Mucosa of rectum (tissue), 2 donors: ENCODE data around the gene CD22.
"Not testable (repeated sequence)": the region's sequence is repeated elsewhere in the genome, so short reads cannot be mapped to it uniquely, and the experiment has no call there.

Source experiments
- H3K27ac ChIP-seq, 2 donors: one replicate each; pipeline ENCODE4 v1.7.0; 2013; ENCODE audit warnings: inconsistent platforms in 2 of 2, low read depth in 2 of 2, low read length in 2 of 2
- H3K27me3 ChIP-seq, 2 donors: one replicate each; pipeline ENCODE4 v1.7.0; 2013; ENCODE audit warnings: low read length in 2 of 2; ENCODE audit not compliant: control insufficient read depth in 2 of 2, insufficient read depth in 2 of 2
- H3K36me3 ChIP-seq, 2 donors: one replicate each; pipeline ENCODE4 v1.7.0; 2013; ENCODE audit warnings: low read length in 2 of 2; ENCODE audit not compliant: control insufficient read depth in 2 of 2, insufficient read depth in 2 of 2
- H3K4me1 ChIP-seq, 2 donors: one replicate each; pipeline ENCODE4 v1.7.0; 2013; ENCODE audit warnings: low read length in 2 of 2, mild to moderate bottlenecking in 1 of 2; ENCODE audit not compliant: control insufficient read depth in 2 of 2, insufficient read depth in 2 of 2
- H3K4me3 ChIP-seq, 2 donors: one replicate each; pipeline ENCODE4 v1.7.0; 2013; ENCODE audit warnings: low read length in 2 of 2
- H3K9ac ChIP-seq, 2 donors: one replicate each; pipeline ENCODE4 v1.7.0; 2013; ENCODE audit warnings: low read length in 2 of 2, low read depth in 1 of 2, mild to moderate bottlenecking in 1 of 2
- H3K9me3 ChIP-seq, 2 donors: one replicate each; pipeline ENCODE4 v1.7.0; 2013; ENCODE audit warnings: low read length in 2 of 2; ENCODE audit not compliant: control insufficient read depth in 2 of 2
- donor health status: healthy.
- donor health status: Normal muscosa, but diverticular disease.

CD22 gene

GRCh38 chr19:35328851-35329285 is at the start of gene CD22:
CD22 (plus strand) TSS chr19:35329187; CDS start chr19:35332041, 2,854 bp downstream.
- Histone ChIP-seq H3K27me3 (peaks cover 0 to 5% of the 10 kb centered on the region in 2 donors), H3K4me3 (peak within 1 kb of the TSS in 1 of 2 donors; percentile 41), H3K4me1 (no peaks in the 10 kb centered on the region), H3K27ac (peak within 1 kb of the TSS; percentile 29 to 48), H3K36me3 (no peaks in the 10 kb centered on the region), H3K9me3 (no peaks in the 10 kb centered on the region), H3K9ac (peak within 1 kb of the TSS; percentile 26 to 41)

GRCh38 chr19:35279374-35279773 is 49.6 kb upstream of the CD22 start:
- H3K36me3 ChIP-seq, result peaks cover 12 to 24% of the 10 kb centered on the region in 2 donors

GRCh38 chr19:35279985-35280821 is 48.8 kb upstream of the CD22 start:
- H3K9me3 ChIP-seq, result no peaks in the 10 kb centered on the region
- H3K4me1 ChIP-seq, result peaks cover 0 to 4% of the 10 kb centered on the region in 2 donors
- H3K27ac ChIP-seq, result no peak overlapping the region
- H3K4me3 ChIP-seq, result no peak overlapping the region
- no peak overlapping the region for H3K9ac ChIP-seq
- peaks cover 12 to 24% of the 10 kb centered on the region in 2 donors for H3K36me3 ChIP-seq
- H3K27me3 ChIP-seq, result peaks cover 4 to 10% of the 10 kb centered on the region in 2 donors

More at GRCh38 chr19:35279374-35279773, 49.6 kb upstream of the CD22 start:
- Histone ChIP-seq H3K4me3 (no peak overlapping the region), H3K9ac (no peak overlapping the region), H3K9me3 (no peaks in the 10 kb centered on the region), H3K27me3 (peaks cover 4 to 7% of the 10 kb centered on the region in 2 donors), H3K27ac (no peak overlapping the region), H3K4me1 (peaks cover 0 to 4% of the 10 kb centered on the region in 2 donors)

- H3K36me3 ChIP-seq, result peaks cover 12 to 18% of the 10 kb centered on the region in 2 donors
- H3K4me3 ChIP-seq, result no peak overlapping the region
- no peaks in the 10 kb centered on the region for H3K9me3 ChIP-seq
- no peak overlapping the region for H3K9ac ChIP-seq
- peaks cover 0 to 4% of the 10 kb centered on the region in 2 donors for H3K4me1 ChIP-seq
- peaks cover 4 to 10% of the 10 kb centered on the region in 2 donors for H3K27me3 ChIP-seq
- no peak overlapping the region for H3K27ac ChIP-seq
These were observed 47.7 kb upstream of the CD22 start for GRCh38 chr19:35281303-35281702.

- no peak overlapping the region for H3K27ac ChIP-seq
- H3K36me3 ChIP-seq, result no peaks in the 10 kb centered on the region
- no peak overlapping the region for H3K4me3 ChIP-seq
- H3K4me1 ChIP-seq, result peaks cover 0 to 4% of the 10 kb centered on the region in 2 donors
- peaks cover 4 to 10% of the 10 kb centered on the region in 2 donors for H3K27me3 ChIP-seq
- no peak overlapping the region for H3K9ac ChIP-seq
- H3K9me3 ChIP-seq, result no peaks in the 10 kb centered on the region
These were observed 44.6 kb upstream of the CD22 start for GRCh38 chr19:35284153-35285094.

GRCh38 chr19:35285095-35285449 is 43.9 kb upstream of the CD22 start:
- Histone ChIP-seq H3K27ac (no peak overlapping the region), H3K27me3 (peaks cover 4 to 10% of the 10 kb centered on the region in 2 donors), H3K4me1 (peaks cover 0 to 4% of the 10 kb centered on the region in 2 donors), H3K36me3 (no peaks in the 10 kb centered on the region), H3K9me3 (no peaks in the 10 kb centered on the region), H3K9ac (no peak overlapping the region), H3K4me3 (no peak overlapping the region)

- not testable (repeated sequence) for H3K36me3 ChIP-seq, H3K9ac ChIP-seq, H3K27ac ChIP-seq, H3K9me3 ChIP-seq, H3K4me3 ChIP-seq, H3K4me1 ChIP-seq
- H3K27me3 ChIP-seq, result peaks cover 4 to 10% of the 10 kb centered on the region in 2 donors
These were observed 43.5 kb upstream of the CD22 start for GRCh38 chr19:35285465-35285864.

GRCh38 chr19:35286101-35286500 is 42.9 kb upstream of the CD22 start:
- not testable (repeated sequence) for H3K9me3 ChIP-seq, H3K4me1 ChIP-seq, H3K27ac ChIP-seq, H3K4me3 ChIP-seq, H3K36me3 ChIP-seq, H3K9ac ChIP-seq
- peaks cover 4 to 10% of the 10 kb centered on the region in 2 donors for H3K27me3 ChIP-seq

GRCh38 chr19:35287713-35288112 is 41.3 kb upstream of the CD22 start:
- Histone ChIP-seq H3K4me3 (no peak overlapping the region), H3K9ac (no peak overlapping the region), H3K27ac (no peak overlapping the region), H3K36me3 (no peaks in the 10 kb centered on the region), H3K27me3 (peaks cover 0 to 6% of the 10 kb centered on the region in 2 donors), H3K9me3 (no peaks in the 10 kb centered on the region), H3K4me1 (no peaks in the 10 kb centered on the region)

GRCh38 chr19:35288331-35288730 is 40.7 kb upstream of the CD22 start:
- Histone ChIP-seq H3K4me3 (no peak overlapping the region), H3K9ac (no peak overlapping the region), H3K27ac (no peak overlapping the region), H3K9me3 (no peaks in the 10 kb centered on the region), H3K27me3 (peaks cover 3 to 4% of the 10 kb centered on the region in 2 donors), H3K4me1 (no peaks in the 10 kb centered on the region), H3K36me3 (no peaks in the 10 kb centered on the region)
